HG03139 (cell line): Measurements from ENCODE around the gene MMP23B.
A peak's percentile ranks its signal among the peaks of the same experiment; 100 is the strongest.

Experiments
- ATAC-seq: cut with Tn5 transposase; IDR thresholded peaks from one replicate; pipeline ENCODE4 v1.9.1; 2021; ENCODE audit not compliant: unreplicated experiment

Gene MMP23B

GRCh38 chr1:1602304-1602967 lies 29.5 kb upstream of the MMP23B start:
- ATAC-seq: no peak

GRCh38 chr1:1602968-1603506 lies 28.9 kb upstream of the MMP23B start:
- no peak for ATAC-seq

- ATAC-seq: no peak
These were observed 28.2 kb upstream of the MMP23B start for GRCh38 chr1:1603671-1604373.

GRCh38 chr1:1604374-1605033 lies 27.5 kb upstream of the MMP23B start:
- ATAC-seq: no peak

GRCh38 chr1:1605034-1605591 lies 26.9 kb upstream of the MMP23B start:
- no peak for ATAC-seq

- ATAC-seq: no peak
These were observed 26.2 kb upstream of the MMP23B start for GRCh38 chr1:1605724-1606123.

GRCh38 chr1:1606232-1606631 lies 25.7 kb upstream of the MMP23B start:
- ATAC-seq: no peak

- no peak for ATAC-seq
These were observed 22.0 kb upstream of the MMP23B start for GRCh38 chr1:1609822-1610485.

GRCh38 chr1:1610796-1611195 lies 21.2 kb upstream of the MMP23B start:
- no peak for ATAC-seq

GRCh38 chr1:1612104-1612400 lies 19.9 kb upstream of the MMP23B start:
- ATAC-seq: no peak

GRCh38 chr1:1613509-1614082 lies 18.4 kb upstream of the MMP23B start:
- ATAC-seq: no peak

- ATAC-seq: no peak
These were observed 17.6 kb upstream of the MMP23B start for GRCh38 chr1:1614204-1614953.

- ATAC-seq: no peak
These were observed 17.1 kb upstream of the MMP23B start for GRCh38 chr1:1614954-1615255.

- peak; percentile 79 for ATAC-seq
These were observed 16.5 kb upstream of the MMP23B start, which contains the start of gene MIB2 for GRCh38 chr1:1615256-1616044. MIB2 (plus strand) TSS chr1:1615500; CDS start chr1:1623453, 7,953 bp downstream.

- peak; percentile 22 for ATAC-seq
These were observed 15.8 kb upstream of the MMP23B start for GRCh38 chr1:1616045-1616790.

- no peak for ATAC-seq
These were observed 15.1 kb upstream of the MMP23B start for GRCh38 chr1:1616838-1617237.

GRCh38 chr1:1617516-1617915 lies 14.5 kb upstream of the MMP23B start:
- ATAC-seq: no peak

- ATAC-seq: no peak
These were observed 14.0 kb upstream of the MMP23B start for GRCh38 chr1:1617925-1618324.
